ENCODE results near the gene TTC6. TPM values are rescaled to one million over a fixed set of nuclear protein-coding genes. Genes with fewer than 3 reads are reported as not detected.
A peak's percentile ranks its signal among the peaks of the same experiment; 100 is the strongest.

TTC6 gene
- total and polyA plus RNA-seq, 2 of the 4 experiments (the other 2 are of a cell fraction) = under 0.01 to 0.12 TPM

DNA sequence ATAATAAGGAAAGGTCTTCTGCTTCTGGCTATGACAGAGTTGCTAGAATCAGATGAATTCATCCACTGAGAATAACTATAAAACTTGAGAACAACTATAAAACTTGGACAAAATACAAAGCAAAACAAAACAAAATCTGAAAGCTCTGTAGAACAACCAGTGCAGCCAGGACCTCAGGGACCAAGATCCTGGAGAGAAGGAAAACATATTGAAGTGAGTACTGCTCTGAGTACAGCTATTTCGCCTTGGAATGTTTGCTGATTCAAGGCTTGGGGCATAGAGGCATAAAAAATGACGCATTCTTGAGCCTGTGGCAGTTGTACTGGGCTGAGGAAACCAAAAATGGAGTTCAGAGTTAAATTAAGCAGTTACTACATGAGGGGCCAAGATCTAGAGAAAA lies 22.1 kb upstream of the TTC6 start:
- in situ Hi-C loops (cut with MboI; ENCODE audit: low sequenced_read_pairs) = no loop called here
- intact Hi-C loops (cut with micrococcal nuclease) = no loop called here
- H2AFZ ChIP-seq (replicated peaks; ENCODE audit: low read length, poor library complexity) = no peak overlapping the region
- H3K9me1 ChIP-seq (ENCODE audit: insufficient read depth, low read length) = no peaks in the 10 kb centered on the region
- no peak overlapping the region for H2BK5ac ChIP-seq (ENCODE audit: low read depth, low read length, poor library complexity, severe bottlenecking)
- H3K56ac ChIP-seq (ENCODE audit: extremely low read depth, insufficient read depth, low read length) = no peak overlapping the region
- no peak overlapping the region for H2AK9ac ChIP-seq (replicated peaks; ENCODE audit: low read depth, low read length, poor library complexity)
- dilution Hi-C loops (cut with HindIII; ENCODE audit: low sequenced_read_pairs, unreplicated experiment) = no loop called here
- no peak overlapping the region for H3K14ac ChIP-seq (replicated peaks; ENCODE audit: low read depth, low read length)
- H3K9ac ChIP-seq (ENCODE audit: low read depth, low read length) = no peak overlapping the region
- no peak overlapping the region for H3K4me3 ChIP-seq (ENCODE audit: insufficient read depth, low read depth, low read length)
- no peak overlapping the region for H2BK120ac ChIP-seq (ENCODE audit: low read depth, low read length)
- H2BK20ac ChIP-seq (ENCODE audit: low read depth, low read length) = no peak overlapping the region
- no peaks in the 10 kb centered on the region for H3K4me1 ChIP-seq (ENCODE audit: control insufficient read depth, insufficient read depth, low read length)
- no peak overlapping the region for H4K5ac ChIP-seq (ENCODE audit: low read depth, low read length)
- H3K36me3 ChIP-seq (ENCODE audit: control insufficient read depth, insufficient read depth, low read length) = no peaks in the 10 kb centered on the region
- H2BK15ac ChIP-seq (ENCODE audit: low read depth, low read length) = no peak overlapping the region
- ChIA-PET POLR2A (ENCODE audit: unreplicated experiment) (no interaction called here), CTCF (no interaction called here)
- no peaks in the 10 kb centered on the region for H3K79me1 ChIP-seq (ENCODE audit: low read depth in 1 of 2, low read length in 2 of 2)
- TF ChIP-seq CHD1 (IDR thresholded peaks at IDR 0.05; ENCODE audit: low read depth, low read length) = no peak
- no peaks in the 10 kb centered on the region for H3K9me3 ChIP-seq (ENCODE audit: control insufficient read depth, insufficient read depth, low read length)
- H3K27ac ChIP-seq (ENCODE audit: insufficient read depth, low read length) = no peak overlapping the region
- no TSS peak for BruUV-seq (replicated peaks)
- H3K18ac ChIP-seq (ENCODE audit: low read depth, low read length) = no peak overlapping the region
- no peaks in the 10 kb centered on the region for H4K20me1 ChIP-seq (ENCODE audit: insufficient read depth, low read length)
- H4K8ac ChIP-seq (ENCODE audit: low read depth in 2 of 2, low read length in 2 of 2) = no peak overlapping the region
- no peak overlapping the region for H2AK5ac ChIP-seq (ENCODE audit: low read depth, low read length)
- DNase-seq (no peak), ATAC-seq (ENCODE audit: low read depth) (peak; percentile 74)
- no peak overlapping the region for H3K4ac ChIP-seq (ENCODE audit: low read depth, low read length)
- no peak overlapping the region for H3K23ac ChIP-seq (ENCODE audit: low read depth, low read length)
- H3K4me2 ChIP-seq (ENCODE audit: low read depth, low read length) = no peak overlapping the region
- peaks cover 11% of the 10 kb centered on the region for H3K27me3 ChIP-seq (ENCODE audit: control insufficient read depth, insufficient read depth, low read length)
- 67% methylated on average over 1 of the region's 2 CpGs; no CpG with 5 or more reads in 1 of the 2 experiments for WGBS, 2 experiments (ENCODE audit: extremely low coverage in 2 of 2, insufficient read length in 1 of 2)
- H4K91ac ChIP-seq (ENCODE audit: insufficient read depth, low read depth, low read length) = no peak overlapping the region

Data from IMR-90 (cell line).